Measurements from ENCODE around the gene GTPBP4. TPM values are rescaled to one million over a fixed set of nuclear protein-coding genes. Genes with fewer than 3 reads are reported as not detected.

The GTPBP4 gene
- total RNA-seq, 2 experiments from 2014 or later = 50.3 to 53.7 TPM

GRCh38 chr10:1010703-1011102, 22.5 kb downstream of the GTPBP4 start:
- no peaks in the 10 kb centered on the region for H3K9me3 Mint-ChIP-seq
- peaks cover 87% of the 10 kb centered on the region for H3K36me3 ChIP-seq (ENCODE audit: insufficient read depth, low read length)
- peaks cover 85% of the 10 kb centered on the region for H3K36me3 Mint-ChIP-seq (ENCODE audit: low read depth)
- H3K27me3 Mint-ChIP-seq = no peaks in the 10 kb centered on the region
- intact Hi-C loops (cut with DNase I, micrococcal nuclease) = no loop called here
- no peak overlapping the region for H3K4me3 ChIP-seq (ENCODE audit: low read length)
- no peaks in the 10 kb centered on the region for H3K27me3 ChIP-seq (ENCODE audit: control insufficient read depth in 1 of 2, insufficient read depth in 2 of 2, low read length in 2 of 2)
- H3K4me3 Mint-ChIP-seq = no peak overlapping the region
- no peak overlapping the region for H3K27ac ChIP-seq (ENCODE audit: low read depth in 1 of 2, low read length in 2 of 2)
- no peak for ATAC-seq (ENCODE audit: poor library complexity)
- POLR2A ChIA-PET = no interaction called here
- H3K27ac Mint-ChIP-seq = no peak overlapping the region
- H3K4me1 ChIP-seq (ENCODE audit: insufficient read depth, low read length) = no peaks in the 10 kb centered on the region
- TF ChIP-seq, protein P1, sequence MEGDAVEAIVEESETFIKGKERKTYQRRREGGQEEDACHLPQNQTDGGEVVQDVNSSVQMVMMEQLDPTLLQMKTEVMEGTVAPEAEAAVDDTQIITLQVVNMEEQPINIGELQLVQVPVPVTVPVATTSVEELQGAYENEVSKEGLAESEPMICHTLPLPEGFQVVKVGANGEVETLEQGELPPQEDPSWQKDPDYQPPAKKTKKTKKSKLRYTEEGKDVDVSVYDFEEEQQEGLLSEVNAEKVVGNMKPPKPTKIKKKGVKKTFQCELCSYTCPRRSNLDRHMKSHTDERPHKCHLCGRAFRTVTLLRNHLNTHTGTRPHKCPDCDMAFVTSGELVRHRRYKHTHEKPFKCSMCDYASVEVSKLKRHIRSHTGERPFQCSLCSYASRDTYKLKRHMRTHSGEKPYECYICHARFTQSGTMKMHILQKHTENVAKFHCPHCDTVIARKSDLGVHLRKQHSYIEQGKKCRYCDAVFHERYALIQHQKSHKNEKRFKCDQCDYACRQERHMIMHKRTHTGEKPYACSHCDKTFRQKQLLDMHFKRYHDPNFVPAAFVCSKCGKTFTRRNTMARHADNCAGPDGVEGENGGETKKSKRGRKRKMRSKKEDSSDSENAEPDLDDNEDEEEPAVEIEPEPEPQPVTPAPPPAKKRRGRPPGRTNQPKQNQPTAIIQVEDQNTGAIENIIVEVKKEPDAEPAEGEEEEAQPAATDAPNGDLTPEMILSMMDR (IDR thresholded peaks at IDR 0.05) = no peak
- CTCF ChIA-PET = interaction anchor here (0.6 kb wide), 1 partner anchor 98 kb away, joined by 3 read pairs; no protein-coding TSS in a partner anchor
- no peaks in the 10 kb centered on the region for H3K4me1 Mint-ChIP-seq (ENCODE audit: low read depth)
- no peaks in the 10 kb centered on the region for H3K9me3 ChIP-seq (ENCODE audit: control insufficient read depth in 1 of 2, insufficient read depth in 1 of 2, low read length in 2 of 2)
- DNase-seq = no peak

GRCh38 chr10:1011696-1012095, 23.5 kb downstream of the GTPBP4 start:
- TF ChIP-seq, protein P1 (IDR thresholded peaks at IDR 0.05) = no peak
- POLR2A ChIA-PET = no interaction called here
- Mint-ChIP-seq H3K27ac (no peak overlapping the region), H3K27me3 (no peaks in the 10 kb centered on the region), H3K4me1 (ENCODE audit: low read depth) (no peaks in the 10 kb centered on the region), H3K4me3 (no peak overlapping the region), H3K36me3 (ENCODE audit: low read depth) (peaks cover 85% of the 10 kb centered on the region), H3K9me3 (no peaks in the 10 kb centered on the region)
- intact Hi-C loops (cut with DNase I, micrococcal nuclease) = no loop called here
- DNase-seq (no peak), ATAC-seq (ENCODE audit: poor library complexity) (no peak)
- no peaks in the 10 kb centered on the region for H3K27me3 ChIP-seq (ENCODE audit: control insufficient read depth in 1 of 2, insufficient read depth in 2 of 2, low read length in 2 of 2)
- no peak overlapping the region for H3K27ac ChIP-seq (ENCODE audit: low read depth in 1 of 2, low read length in 2 of 2)
- no peaks in the 10 kb centered on the region for H3K9me3 ChIP-seq (ENCODE audit: control insufficient read depth in 1 of 2, insufficient read depth in 1 of 2, low read length in 2 of 2)
- no peak overlapping the region for H3K4me3 ChIP-seq (ENCODE audit: low read length)
- H3K4me1 ChIP-seq (ENCODE audit: insufficient read depth, low read length) = no peaks in the 10 kb centered on the region
- CTCF ChIA-PET = no interaction called here
- peaks cover 87% of the 10 kb centered on the region for H3K36me3 ChIP-seq (ENCODE audit: insufficient read depth, low read length)

GRCh38 chr10:1015688-1016087, 27.5 kb downstream of the GTPBP4 start:
- intact Hi-C loops (cut with DNase I, micrococcal nuclease) = no loop called here
- peaks cover 82% of the 10 kb centered on the region for H3K36me3 Mint-ChIP-seq (ENCODE audit: low read depth)

More at GRCh38 chr10:1015688-1016087, 27.5 kb downstream of the GTPBP4 start:
- no peaks in the 10 kb centered on the region for H3K9me3 ChIP-seq (ENCODE audit: control insufficient read depth in 1 of 2, insufficient read depth in 1 of 2, low read length in 2 of 2)
- Mint-ChIP-seq H3K27me3 (no peaks in the 10 kb centered on the region), H3K4me3 (no peak overlapping the region), H3K27ac (no peak overlapping the region), H3K9me3 (no peaks in the 10 kb centered on the region), H3K4me1 (ENCODE audit: low read depth) (no peaks in the 10 kb centered on the region)
- no peak overlapping the region for H3K27ac ChIP-seq (ENCODE audit: low read depth in 1 of 2, low read length in 2 of 2)
- TF ChIP-seq, protein P1 (IDR thresholded peaks at IDR 0.05) = no peak
- DNase-seq (no peak), ATAC-seq (ENCODE audit: poor library complexity) (no peak)
- CTCF ChIA-PET = no interaction called here
- H3K27me3 ChIP-seq (ENCODE audit: control insufficient read depth in 1 of 2, insufficient read depth in 2 of 2, low read length in 2 of 2) = no peaks in the 10 kb centered on the region
- no peak overlapping the region for H3K4me3 ChIP-seq (ENCODE audit: low read length)
- H3K36me3 ChIP-seq (ENCODE audit: insufficient read depth, low read length) = peaks cover 67% of the 10 kb centered on the region
- POLR2A ChIA-PET = no interaction called here
- no peaks in the 10 kb centered on the region for H3K4me1 ChIP-seq (ENCODE audit: insufficient read depth, low read length)

All from CD4-positive, alpha-beta T cell (primary cell).